GM19099 (cell line): ENCODE data around the gene FAM204A.

Source experiments
- POLR2A ChIP-seq: IDR thresholded peaks from 3 replicates; pipeline ENCODE4 v1.6.1; 2011; ENCODE audit warnings: low read depth; ENCODE audit not compliant: insufficient read length; ENCODE audit errors: extremely low read depth

Gene FAM204A

DNA sequence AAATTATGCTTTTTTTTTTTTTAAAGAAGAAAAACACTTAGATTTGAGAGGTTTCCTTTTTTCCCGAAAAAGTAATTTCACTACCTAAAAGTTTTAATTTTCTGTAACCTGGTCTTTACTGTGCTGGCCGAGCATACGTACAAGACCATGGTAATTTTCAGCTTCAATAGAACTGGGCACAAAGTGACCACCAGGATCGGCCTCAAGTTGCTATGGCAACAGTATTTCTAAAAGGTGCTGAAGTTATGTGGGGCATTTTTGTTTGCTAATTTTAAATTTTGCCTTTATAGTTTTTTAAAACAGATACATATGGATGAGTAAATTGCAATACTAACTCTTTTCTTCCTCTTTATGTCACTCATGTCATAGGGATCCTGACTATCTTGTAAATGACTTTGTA, 69.4 kb downstream of the FAM204A start:
- no peak for TF ChIP-seq POLR2A

GRCh38 chr10:118272149-118272721, 69.9 kb downstream of the FAM204A start:
- TF ChIP-seq POLR2A = no peak

DNA sequence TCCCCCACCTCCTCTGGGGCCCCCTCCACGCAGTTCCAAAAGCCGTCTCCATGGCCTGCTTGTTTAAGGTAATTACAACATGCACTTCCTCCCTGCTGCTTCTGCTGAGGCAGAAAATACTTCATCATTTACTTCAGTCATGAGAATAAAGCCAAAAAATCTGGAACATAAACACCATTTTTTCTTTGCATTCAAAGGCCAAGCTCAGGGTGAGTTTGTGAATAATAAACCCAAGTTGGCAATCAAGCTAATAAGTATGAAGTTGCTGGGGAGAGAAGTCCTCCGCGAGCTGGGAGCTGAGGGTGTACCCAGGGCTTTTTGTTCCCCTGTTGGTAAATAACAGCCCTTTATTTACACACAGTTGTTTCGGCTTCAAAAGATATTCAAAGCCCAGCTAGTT, 70.5 kb downstream of the FAM204A start:
- TF ChIP-seq POLR2A = no peak

GRCh38 chr10:118266098-118266748, 75.9 kb downstream of the FAM204A start:
- no peak for TF ChIP-seq POLR2A

GRCh38 chr10:118264838-118265470, 77.2 kb downstream of the FAM204A start:
- no peak for TF ChIP-seq POLR2A

- no peak for TF ChIP-seq POLR2A
These were observed 77.9 kb downstream of the FAM204A start for GRCh38 chr10:118264252-118264651.

DNA sequence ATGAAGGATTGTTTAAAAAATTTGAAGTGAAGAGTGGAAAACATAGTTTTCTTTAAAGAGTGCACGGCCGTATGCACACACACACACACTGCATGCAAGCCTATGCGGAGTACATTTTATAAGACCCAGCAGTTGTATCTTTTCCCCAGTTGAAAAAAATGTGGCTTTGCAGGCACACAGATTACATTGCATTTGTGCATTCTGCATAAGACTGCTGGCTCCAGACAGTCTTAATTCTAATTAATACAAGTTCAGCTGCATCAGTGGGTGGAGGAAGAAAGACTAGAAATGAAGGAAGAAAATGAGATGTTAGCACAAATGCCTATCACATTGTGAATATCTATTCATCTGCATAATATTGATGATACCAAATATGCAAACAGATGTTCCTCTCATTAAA, 79.6 kb downstream of the FAM204A start:
- TF ChIP-seq POLR2A = no peak

- TF ChIP-seq POLR2A = no peak
These were observed 82.7 kb downstream of the FAM204A start for GRCh38 chr10:118259288-118259906.

GRCh38 chr10:118258285-118258684, 83.8 kb downstream of the FAM204A start:
- TF ChIP-seq POLR2A = no peak

DNA sequence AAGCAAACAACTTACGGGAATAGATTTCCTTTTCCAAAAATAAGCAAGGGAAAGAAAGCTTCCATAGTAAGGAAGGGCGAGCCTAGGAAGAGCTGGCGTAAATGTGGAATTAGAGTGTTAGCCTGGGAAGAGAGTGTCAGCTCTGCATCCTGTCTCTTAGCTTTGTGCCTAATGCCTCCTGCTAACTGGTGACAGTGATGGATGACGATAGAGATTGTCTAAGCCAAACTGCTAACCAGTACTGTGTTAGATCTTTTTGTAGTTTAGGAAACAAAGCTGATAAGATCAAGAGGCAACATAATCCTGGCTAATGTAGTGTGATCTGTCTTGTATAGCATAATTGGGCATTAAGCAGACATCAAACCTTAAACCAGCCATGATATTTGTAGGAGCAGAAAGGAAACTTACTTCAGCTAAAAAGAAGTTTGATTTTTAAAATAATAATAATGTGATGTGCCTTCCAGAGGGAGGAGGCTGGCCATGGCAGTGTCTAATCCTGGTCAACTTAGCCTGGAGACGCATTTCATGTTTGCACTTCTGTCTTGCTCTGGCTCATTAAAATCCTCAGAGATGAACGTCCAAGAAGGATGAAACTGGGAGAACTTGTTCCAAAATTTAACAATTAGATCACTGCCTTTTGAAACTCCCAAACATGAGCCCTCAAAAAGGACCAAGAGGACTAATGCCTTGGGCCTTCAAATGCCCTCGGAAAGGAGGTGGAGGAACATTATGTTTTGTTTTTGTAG, 85.1 kb downstream of the FAM204A start:
- no peak for TF ChIP-seq POLR2A

GRCh38 chr10:118256209-118256608, 85.9 kb downstream of the FAM204A start:
- TF ChIP-seq POLR2A = no peak

GRCh38 chr10:118255355-118255754, 86.8 kb downstream of the FAM204A start:
- no peak for TF ChIP-seq POLR2A

- TF ChIP-seq POLR2A = no peak
These were observed 87.5 kb downstream of the FAM204A start for GRCh38 chr10:118254654-118255053.

DNA sequence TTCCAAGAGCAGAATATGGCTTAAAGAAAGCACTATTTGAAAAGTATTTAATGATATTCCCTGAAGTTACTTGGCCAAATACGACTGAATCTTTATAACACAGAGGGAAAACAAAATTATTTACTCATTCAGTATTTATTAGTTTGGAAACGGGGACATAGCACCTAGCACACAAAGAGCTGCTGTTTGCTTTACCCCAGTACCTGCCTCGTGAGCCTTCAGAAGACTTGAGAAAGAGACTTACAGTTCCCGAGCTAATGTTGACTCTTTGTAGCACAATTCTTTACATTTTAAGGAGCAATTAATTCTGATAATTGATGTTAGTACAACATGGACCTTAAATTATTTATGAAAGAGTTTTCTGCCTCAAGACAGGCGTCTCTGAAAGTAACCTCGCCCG, 88.7 kb downstream of the FAM204A start:
- no peak for TF ChIP-seq POLR2A

- no peak for TF ChIP-seq POLR2A
These were observed 90.3 kb downstream of the FAM204A start for GRCh38 chr10:118251791-118252190.

GRCh38 chr10:118249714-118250113, 92.4 kb downstream of the FAM204A start:
- no peak for TF ChIP-seq POLR2A
